GM12878 (cell line): ENCODE results near the gene PTPRS.

Source experiments
- CEBPB ChIP-seq, 2 experiments: fragments of 150-350 bp in 1 of 2; IDR thresholded peaks; 2 replicates each; pipeline ENCODE4 v1.6.1; 2012 to 2014; ENCODE audit warnings: low read depth in 2 of 2, low read length in 2 of 2, borderline replicate concordance in 1 of 2, inconsistent platforms in 1 of 2
- GABPA ChIP-seq: IDR thresholded peaks from 2 replicates; pipeline ENCODE4 v1.6.1; 2014; ENCODE audit warnings: antibody characterized with exemption, low read depth, mild to moderate bottlenecking, inconsistent platforms
- MXI1 ChIP-seq: fragments of 150-350 bp; IDR thresholded peaks from 2 replicates; pipeline ENCODE4 v1.6.1; 2011; ENCODE audit warnings: low read depth, mild to moderate bottlenecking, inconsistent platforms, low read length, improper control_type of control experiment
- NR2F1 ChIP-seq: fragments of 450-650 bp; conservative IDR thresholded peaks from 2 replicates; pipeline ENCODE4 v1.6.1; 2017; ENCODE audit warnings: mild to moderate bottlenecking
- POLR2AphosphoS5 ChIP-seq: IDR thresholded peaks from 2 replicates; pipeline ENCODE4 v1.6.1; 2011; ENCODE audit warnings: mild to moderate bottlenecking, low read length, inconsistent platforms
- TCF12 ChIP-seq: IDR thresholded peaks from 2 replicates; pipeline ENCODE4 v1.6.1; 2011; ENCODE audit warnings: low read depth, mild to moderate bottlenecking, low read length
- ZZZ3 ChIP-seq: IDR thresholded peaks from 2 replicates; pipeline ENCODE4 v1.6.1; 2011; ENCODE audit warnings: low read depth; ENCODE audit not compliant: control insufficient read depth, insufficient read length
- TF ChIP-seq, protein P1 (sequence below), 3 experiments: IDR thresholded peaks in 2 of 3; conservative IDR thresholded peaks in 1 of 3; 2 replicates each; pipeline ENCODE4 v1.5.1; 2011; ENCODE audit warnings: low read depth in 3 of 3, low read length in 3 of 3, mild to moderate bottlenecking in 3 of 3, control low read depth in 2 of 3, moderate library complexity in 2 of 3, inconsistent platforms in 1 of 3, mixed read lengths in 1 of 3; ENCODE audit not compliant: control insufficient read depth in 2 of 3, insufficient read depth in 1 of 3; ENCODE audit errors: extremely low read depth in 1 of 3
- TF ChIP-seq, protein P2 (sequence below): fragments of 450-650 bp; IDR thresholded peaks from 2 replicates; pipeline ENCODE4 v1.6.1; 2018; ENCODE audit warnings: borderline replicate concordance, mild to moderate bottlenecking; ENCODE audit not compliant: partially characterized antibody
- TF ChIP-seq, protein P3 (sequence below): IDR thresholded peaks from 2 replicates; pipeline ENCODE4 v1.6.1; 2012; ENCODE audit warnings: mild to moderate bottlenecking, low read depth, low read length

DNA sequence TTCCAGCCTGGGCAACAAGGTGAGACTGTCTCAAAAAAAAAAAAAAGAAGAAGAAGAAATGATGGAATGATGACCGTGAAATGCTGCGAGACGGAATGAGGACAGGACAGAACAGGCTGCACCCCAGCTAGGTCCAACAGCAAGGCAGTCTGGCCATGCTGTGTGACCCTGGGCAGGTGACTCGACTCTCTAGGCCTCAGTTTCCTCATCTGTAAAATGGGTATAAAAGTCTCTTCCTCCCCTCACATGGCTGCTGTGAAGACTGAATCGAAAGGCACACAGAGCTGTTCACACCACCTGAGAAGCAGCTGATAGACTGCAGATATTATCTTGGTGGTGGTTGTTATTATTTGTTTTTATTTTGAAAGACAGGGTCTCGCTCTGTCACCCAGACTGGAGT lies 22.3 kb downstream of the PTPRS start:
- no peak for TF ChIP-seq POLR2AphosphoS5
- TF ChIP-seq CEBPB (IDR thresholded peaks at IDR 0.05; ENCODE audit: borderline replicate concordance in 1 of 2, low read depth in 2 of 2, low read length in 2 of 2), result no peak
- TF ChIP-seq, protein P1, sequence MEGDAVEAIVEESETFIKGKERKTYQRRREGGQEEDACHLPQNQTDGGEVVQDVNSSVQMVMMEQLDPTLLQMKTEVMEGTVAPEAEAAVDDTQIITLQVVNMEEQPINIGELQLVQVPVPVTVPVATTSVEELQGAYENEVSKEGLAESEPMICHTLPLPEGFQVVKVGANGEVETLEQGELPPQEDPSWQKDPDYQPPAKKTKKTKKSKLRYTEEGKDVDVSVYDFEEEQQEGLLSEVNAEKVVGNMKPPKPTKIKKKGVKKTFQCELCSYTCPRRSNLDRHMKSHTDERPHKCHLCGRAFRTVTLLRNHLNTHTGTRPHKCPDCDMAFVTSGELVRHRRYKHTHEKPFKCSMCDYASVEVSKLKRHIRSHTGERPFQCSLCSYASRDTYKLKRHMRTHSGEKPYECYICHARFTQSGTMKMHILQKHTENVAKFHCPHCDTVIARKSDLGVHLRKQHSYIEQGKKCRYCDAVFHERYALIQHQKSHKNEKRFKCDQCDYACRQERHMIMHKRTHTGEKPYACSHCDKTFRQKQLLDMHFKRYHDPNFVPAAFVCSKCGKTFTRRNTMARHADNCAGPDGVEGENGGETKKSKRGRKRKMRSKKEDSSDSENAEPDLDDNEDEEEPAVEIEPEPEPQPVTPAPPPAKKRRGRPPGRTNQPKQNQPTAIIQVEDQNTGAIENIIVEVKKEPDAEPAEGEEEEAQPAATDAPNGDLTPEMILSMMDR (IDR thresholded peaks at IDR 0.05 in 2 of 3, conservative IDR thresholded peaks at IDR 0.05 in 1 of 3; ENCODE audit: control insufficient read depth in 2 of 3, extremely low read depth in 1 of 3, insufficient read depth in 1 of 3, low read depth in 3 of 3, low read length in 3 of 3), result no peak
- no peak for TF ChIP-seq TCF12
- TF ChIP-seq ZZZ3, result no peak
- no peak for TF ChIP-seq MXI1
- no peak for TF ChIP-seq NR2F1
- TF ChIP-seq GABPA, result no peak
- TF ChIP-seq, protein P2, sequence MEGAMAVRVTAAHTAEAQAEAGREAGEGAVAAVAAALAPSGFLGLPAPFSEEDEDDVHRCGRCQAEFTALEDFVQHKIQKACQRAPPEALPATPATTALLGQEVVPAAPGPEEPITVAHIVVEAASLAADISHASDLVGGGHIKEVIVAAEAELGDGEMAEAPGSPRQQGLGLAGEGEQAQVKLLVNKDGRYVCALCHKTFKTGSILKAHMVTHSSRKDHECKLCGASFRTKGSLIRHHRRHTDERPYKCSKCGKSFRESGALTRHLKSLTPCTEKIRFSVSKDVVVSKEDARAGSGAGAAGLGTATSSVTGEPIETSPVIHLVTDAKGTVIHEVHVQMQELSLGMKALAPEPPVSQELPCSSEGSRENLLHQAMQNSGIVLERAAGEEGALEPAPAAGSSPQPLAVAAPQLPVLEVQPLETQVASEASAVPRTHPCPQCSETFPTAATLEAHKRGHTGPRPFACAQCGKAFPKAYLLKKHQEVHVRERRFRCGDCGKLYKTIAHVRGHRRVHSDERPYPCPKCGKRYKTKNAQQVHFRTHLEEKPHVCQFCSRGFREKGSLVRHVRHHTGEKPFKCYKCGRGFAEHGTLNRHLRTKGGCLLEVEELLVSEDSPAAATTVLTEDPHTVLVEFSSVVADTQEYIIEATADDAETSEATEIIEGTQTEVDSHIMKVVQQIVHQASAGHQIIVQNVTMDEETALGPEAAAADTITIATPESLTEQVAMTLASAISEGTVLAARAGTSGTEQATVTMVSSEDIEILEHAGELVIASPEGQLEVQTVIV, result no peak
- TF ChIP-seq, protein P3, sequence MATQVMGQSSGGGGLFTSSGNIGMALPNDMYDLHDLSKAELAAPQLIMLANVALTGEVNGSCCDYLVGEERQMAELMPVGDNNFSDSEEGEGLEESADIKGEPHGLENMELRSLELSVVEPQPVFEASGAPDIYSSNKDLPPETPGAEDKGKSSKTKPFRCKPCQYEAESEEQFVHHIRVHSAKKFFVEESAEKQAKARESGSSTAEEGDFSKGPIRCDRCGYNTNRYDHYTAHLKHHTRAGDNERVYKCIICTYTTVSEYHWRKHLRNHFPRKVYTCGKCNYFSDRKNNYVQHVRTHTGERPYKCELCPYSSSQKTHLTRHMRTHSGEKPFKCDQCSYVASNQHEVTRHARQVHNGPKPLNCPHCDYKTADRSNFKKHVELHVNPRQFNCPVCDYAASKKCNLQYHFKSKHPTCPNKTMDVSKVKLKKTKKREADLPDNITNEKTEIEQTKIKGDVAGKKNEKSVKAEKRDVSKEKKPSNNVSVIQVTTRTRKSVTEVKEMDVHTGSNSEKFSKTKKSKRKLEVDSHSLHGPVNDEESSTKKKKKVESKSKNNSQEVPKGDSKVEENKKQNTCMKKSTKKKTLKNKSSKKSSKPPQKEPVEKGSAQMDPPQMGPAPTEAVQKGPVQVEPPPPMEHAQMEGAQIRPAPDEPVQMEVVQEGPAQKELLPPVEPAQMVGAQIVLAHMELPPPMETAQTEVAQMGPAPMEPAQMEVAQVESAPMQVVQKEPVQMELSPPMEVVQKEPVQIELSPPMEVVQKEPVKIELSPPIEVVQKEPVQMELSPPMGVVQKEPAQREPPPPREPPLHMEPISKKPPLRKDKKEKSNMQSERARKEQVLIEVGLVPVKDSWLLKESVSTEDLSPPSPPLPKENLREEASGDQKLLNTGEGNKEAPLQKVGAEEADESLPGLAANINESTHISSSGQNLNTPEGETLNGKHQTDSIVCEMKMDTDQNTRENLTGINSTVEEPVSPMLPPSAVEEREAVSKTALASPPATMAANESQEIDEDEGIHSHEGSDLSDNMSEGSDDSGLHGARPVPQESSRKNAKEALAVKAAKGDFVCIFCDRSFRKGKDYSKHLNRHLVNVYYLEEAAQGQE, result no peak
